UCSD-AML1 (cell line): ENCODE data around the gene FBXO15.
A peak's percentile ranks its signal among the peaks of the same experiment; 100 is the strongest.

Experiments used
- DNase-seq: peaks from one replicate; lab custom pipeline; 2025; ENCODE audit not compliant: unreplicated experiment; lab: John Stamatoyannopoulos, UW

FBXO15 gene, protein sequence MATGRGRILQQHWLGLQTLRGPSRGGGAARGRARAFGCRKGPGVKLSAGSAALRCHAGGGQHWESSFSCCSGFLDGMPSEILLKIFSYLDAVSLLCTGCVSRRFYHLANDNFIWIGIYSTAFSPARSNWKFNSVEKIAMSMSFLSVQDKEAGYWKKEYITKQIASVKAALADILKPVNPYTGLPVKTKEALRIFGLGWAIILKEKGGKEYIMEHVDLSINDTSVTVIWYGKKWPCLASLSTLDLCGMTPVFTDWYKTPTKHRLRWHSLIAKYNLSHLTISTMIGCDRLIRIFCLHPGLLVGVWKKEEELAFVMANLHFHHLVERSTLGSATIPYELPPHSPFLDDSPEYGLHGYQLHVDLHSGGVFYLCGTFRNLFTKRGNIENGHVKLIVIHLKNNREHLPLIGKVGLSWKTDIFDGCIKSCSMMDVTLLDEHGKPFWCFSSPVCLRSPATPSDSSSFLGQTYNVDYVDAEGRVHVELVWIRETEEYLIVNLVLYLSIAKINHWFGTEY

DNA sequence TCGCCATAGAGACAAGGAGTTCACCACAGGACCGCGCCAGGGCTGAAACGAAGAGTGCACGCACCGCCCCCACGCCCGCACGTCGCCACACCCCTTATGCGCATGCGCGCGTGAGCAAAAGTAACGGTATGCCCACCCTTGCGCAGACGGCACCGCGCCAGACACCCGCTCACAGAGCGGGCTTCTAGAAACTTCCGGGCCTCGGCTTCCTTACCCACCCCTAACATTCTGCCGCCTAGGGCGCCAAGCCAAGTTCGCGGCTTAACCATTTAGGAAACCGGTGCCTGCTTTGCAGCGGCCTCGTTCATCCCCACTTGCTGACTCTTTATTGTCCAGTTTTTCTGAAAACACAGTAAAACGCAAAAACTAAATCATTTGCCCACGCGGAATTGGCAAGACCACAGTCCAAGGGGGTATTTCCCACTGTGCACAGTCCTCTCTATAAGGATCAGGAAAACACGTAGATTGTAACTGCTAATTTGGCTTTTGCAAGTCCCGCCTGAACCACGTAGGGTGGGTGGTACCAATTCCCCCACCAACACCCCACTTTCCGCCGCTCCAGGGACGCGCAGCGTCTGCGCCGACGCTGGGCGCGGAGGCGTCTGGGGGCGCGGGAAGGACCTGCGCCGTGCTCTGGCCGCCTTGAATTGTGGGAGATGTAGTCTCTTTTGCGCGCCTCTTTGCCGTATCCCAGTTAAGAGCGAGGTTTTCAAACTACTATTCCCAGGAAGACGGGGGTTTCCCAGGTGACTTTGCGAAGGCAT lies at the start of gene FBXO15, which contains the start of gene TIMM21:
Gene FBXO15, minus strand, starts transcription at position 56 of the 764 bp plus-strand sequence. Its CDS starts 49 bp downstream, at position 7.
Gene TIMM21, plus strand, starts transcription at position 745 of the 764 bp plus-strand sequence. CDS start 286 bp downstream, outside the sequence.
- DNase-seq: peak; percentile 96

DNA sequence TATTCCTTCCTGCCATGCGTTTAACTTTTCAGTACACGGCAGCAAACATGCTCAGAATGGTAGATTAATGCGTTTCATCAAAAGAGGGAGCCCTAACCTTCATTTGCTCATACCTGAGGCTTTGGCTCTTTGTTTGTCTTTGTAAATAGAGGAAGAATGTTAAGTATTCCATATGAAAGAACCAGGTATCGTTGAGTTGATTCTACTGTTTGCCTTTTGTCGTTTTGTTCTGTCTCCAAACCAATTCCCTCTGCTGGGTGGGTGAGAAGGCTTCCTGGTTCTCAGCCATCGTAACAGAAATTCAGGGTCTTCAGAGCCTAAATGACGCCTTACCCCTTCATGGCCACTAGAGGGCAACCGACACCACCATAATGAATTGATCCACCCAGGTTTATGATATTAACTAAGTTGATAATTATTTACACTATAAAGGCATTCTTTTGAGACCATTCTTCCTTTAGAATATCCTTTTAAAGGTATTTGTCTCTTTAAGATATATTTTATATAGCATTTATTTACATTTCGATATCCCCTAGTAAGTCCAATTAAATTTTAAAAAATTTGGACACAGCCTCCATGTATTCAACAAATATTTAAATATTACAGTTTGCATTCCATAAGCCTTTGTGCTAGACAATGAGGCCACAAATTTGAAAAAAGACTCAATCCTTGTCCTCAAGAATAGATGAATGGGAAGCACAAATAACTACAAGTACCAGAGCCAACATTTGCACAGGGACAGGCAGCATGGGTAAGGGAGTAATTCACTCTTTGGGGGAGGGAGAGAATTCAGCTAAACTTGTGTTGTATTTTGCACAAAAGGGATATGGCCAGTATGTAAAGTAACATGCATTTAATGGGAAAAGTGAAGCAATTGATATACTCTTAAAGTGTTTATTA lies 48.8 kb upstream of the FBXO15 start:
- no peak for DNase-seq

DNA sequence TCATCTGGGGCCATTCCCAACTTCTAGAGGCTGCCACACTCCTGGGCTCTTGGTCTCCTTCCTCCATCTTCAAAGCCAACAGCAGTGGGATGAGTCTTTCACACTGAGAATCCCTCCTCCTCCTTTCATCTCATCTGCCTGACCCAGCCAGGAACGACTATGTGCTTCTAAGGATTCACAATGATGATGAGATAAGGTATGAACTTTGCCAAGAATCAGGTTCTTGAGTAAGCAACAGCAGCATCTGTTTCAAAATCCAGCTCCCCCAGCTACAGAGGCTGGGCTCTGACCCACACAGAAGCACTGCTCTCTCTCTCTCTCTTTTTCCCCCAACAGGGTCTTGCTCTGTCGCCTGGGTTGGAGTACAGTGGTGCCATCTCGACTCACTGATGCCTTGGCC lies 47.1 kb upstream of the FBXO15 start:
- no peak for DNase-seq

DNA sequence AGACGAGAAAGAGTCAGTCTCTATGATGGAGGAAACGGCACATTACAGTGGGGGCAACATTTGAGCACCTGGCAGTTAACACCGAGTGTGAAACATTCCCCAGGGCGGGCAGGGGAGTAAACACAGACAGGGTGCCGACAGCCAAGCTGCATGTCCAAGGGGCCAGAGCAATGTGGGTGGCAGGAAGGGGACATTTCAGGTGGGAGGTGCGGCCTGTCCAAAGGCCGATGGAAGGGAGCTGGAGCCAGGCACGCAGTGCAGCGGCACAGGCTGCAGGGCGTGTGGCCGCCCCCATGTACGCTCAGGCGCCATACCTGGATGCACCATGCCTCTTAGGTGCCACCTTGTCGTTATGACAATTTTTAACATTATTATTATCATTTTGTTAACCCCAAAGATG lies 43.9 kb upstream of the FBXO15 start:
- DNase-seq: no peak

DNA sequence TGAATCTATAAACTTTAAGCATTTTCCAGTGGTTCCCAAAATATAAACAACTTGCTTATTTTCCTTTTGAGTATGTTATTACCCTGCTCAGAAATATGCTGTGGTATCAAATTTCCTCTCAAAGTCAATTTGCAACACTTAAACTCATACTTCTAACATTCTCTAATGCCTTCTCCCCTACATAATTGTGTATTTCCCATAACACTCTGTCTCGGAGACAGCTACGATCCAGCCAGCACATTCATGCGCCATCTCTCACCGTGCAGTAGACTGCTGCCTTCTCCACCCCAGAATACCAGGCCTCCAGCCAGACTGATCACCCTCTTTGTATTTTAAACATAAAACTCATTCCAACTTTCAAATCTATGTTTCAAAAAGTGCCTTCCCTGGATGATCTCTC lies 42.5 kb upstream of the FBXO15 start:
- no peak for DNase-seq

DNA sequence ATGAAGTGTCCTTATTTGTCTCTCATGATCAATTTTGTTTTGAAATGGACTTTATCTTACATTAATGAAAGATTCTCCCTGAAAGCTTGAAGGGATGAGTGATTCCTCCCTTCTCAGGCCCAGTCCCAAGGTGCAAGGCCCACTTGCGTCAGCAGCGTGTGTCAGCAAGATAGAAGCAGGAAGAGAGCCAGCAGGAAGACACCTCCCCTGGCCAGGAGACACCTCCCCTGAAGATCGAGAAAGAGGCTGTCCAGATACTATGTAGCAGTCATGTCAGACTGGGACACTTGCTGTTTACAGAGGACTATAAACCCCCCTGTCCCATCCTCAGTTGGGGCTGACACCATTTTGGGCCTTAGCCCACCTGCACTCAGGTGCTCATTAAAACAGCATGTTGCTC lies 39.0 kb upstream of the FBXO15 start:
- DNase-seq: no peak

DNA sequence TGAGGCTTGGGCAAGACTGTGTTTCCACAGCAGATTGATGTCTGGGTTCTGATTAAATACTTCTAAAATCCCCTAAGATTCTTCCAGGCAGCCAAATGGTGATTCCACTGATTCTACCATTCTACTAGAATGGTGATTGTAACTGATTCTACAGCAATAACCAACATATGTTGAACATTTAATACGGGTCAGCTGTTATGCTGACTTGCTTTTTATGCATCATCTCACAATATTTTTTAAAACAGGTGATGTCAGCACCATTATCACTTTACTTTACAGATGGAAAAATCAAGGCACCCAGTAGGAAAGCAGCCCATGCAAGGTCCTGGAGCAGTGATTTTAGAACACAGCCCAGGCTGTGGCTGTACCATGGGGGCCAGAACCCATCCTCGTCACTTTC lies 38.2 kb upstream of the FBXO15 start:
- no peak for DNase-seq

DNA sequence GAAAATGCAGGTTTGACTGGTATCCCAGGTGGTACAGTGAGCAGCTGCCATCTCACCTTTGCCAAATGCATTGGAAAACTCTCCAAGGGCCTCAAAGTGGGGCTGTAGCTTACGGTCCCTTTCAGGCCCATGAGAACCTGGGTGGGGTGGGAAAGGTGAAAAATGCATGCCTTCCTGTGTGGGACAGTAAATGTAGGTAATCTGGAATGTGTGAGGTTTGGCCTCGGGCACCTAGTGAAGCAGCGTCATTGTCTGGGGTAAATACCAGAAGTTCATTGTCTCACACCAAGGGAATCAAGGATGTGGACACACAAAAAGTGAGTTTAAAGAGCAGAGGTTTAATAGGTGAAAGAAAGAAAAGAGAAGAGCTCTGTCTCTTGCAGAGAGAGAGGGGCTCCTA lies 37.2 kb upstream of the FBXO15 start:
- DNase-seq: no peak

DNA sequence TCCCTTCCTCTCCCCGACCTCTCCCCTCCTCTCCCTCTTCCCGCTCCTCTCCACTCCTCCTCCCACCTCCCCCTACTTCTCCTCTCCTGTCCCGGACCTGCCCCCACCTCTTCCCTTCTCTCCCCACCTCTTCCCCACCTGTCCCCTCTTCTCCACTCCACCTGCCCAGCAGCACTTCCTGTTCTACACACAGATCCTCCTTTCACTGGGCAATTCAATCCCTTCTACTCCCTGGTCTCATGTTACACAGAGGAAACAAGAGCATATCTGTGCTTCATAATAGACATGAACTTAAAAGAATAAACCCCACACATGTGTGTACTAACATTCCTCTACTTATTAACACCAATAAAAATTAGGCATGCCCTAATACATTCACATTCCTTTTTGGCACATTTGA lies 35.5 kb upstream of the FBXO15 start:
- no peak for DNase-seq

DNA sequence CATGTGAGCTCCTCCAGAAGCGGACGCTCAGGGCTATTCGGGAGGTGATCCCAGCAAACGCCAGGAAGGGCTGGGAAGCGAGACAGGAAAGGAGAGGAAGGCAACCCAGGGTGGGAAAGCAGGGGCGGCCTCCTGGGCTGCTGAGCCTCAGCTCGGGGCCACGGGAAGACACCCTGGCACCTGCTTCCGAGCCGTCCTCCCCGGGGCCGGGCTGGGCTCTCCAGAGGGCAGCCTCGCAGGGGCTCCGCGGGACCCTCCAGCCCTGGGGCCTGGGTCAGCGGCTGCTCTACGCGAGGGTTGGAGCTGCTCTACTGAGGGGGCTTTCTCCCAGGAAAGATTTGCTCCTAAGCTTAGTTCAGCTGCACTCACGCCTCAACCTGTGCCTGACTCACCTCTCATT lies 34.7 kb upstream of the FBXO15 start:
- no peak for DNase-seq

DNA sequence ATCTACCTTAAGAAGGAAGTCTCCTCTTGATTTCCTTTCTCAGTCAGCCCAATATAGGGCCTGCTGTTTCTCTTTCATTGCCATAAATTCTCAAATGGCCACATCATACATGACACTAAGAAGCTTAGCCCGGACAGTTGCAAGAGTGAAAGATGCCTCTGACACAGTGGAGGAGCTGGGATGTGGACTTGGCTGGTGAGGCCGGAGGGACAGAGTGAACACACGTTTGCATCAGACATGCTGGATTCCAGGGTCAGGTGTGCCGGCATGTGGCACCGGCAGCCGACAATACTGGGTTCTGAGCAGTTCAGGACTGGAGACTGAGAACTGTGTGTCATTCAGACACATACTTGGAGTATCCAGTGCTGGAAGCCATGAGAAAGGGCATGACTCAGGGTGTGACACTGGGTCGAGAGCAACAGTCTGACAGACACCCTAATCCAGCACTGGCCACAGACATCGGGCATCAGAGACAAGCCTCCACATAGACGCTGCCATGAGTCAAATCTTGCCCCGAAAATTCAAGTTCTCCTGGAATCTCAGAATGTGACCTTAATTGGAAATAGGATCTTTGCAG lies 32.1 kb upstream of the FBXO15 start:
- no peak for DNase-seq

DNA sequence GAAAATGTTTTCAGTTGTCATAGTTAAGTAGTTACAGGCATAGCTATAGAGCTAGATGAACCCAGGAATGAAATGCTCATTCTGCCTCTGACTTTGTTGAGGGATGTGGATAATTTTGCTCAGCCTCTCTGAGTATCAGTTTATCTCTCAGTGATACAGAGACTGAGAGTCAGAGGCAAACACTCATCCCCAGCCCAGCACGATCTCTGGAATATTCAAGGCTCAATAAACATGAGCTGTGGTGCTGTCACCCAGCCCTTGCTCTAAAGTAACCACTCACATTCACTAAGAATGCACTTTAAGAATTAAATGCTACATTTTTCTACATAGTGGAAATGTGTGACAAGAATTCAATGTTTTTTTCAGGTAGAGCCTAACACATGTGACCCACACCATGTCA lies 31.2 kb upstream of the FBXO15 start:
- no peak for DNase-seq

DNA sequence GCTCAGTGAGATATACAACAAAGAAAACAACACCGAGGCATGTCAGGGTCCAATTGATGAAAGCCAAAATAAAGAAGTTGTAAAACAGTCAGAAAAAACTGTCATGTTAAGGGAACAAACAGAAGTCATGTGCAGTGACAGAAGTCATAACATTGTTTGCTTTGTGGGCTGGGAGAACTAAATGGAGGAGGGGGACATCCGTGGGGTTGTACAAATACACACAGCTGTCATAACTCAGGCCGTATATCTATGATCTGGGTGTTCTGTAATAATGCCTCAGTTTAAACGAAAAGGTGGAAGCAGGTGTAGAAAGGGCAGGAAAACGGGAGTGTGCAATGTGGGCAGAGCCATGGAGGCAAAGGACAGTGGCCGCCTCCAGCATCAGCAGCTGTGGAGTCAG lies 28.0 kb upstream of the FBXO15 start:
- no peak for DNase-seq

DNA sequence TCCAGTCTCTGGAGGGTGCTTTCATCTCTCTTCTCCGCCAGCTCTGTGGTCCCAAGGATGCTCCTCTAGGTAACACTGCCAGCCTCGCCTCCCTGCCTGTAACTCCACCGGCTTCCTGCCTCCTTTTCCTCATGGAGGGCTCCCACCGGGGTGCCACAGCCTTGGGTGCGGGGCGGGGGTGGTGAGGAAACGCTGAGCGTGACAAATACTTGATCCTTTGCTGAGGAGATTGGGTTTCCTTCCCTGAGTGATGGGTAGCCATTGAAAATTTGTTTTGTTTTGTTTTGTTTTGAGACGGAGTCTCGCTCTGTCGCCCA lies 25.8 kb upstream of the FBXO15 start:
- DNase-seq: no peak

DNA sequence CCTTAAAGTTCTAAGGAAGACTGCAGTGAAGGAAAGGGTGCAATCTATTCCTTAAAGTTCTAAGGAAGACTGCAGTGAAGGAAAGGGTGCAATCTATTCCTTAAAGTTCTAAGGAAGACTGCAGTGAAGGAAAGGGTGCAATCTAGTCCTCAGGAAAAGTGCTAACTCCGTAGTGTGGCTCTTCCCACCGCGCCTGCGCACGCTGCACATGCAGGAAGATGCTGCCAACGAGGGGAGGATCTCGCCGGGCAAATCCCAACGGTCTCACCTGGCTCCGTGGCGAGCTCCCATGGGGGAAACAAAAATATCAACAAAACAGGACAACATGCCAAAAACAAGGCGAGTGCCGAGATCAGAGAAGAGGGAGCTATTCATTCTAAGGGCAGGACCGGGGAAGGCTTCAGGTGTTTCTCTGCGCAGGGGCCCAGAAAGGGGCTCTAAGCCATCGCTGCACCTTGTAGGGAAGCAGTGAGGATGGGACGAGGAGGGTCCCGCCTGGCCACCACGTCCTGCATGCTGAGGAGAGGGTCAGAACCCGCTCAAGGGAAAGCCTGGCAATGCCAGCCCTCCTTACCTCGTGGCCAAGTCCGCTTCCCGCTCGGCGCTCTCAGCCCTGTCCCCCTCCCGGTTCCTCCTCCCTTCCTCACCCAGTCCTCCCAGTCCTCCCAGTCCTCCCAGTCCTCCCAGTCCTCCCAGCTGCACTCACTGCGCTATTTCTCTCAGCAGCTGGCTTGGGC lies 25.2 kb upstream of the FBXO15 start:
- no peak for DNase-seq

DNA sequence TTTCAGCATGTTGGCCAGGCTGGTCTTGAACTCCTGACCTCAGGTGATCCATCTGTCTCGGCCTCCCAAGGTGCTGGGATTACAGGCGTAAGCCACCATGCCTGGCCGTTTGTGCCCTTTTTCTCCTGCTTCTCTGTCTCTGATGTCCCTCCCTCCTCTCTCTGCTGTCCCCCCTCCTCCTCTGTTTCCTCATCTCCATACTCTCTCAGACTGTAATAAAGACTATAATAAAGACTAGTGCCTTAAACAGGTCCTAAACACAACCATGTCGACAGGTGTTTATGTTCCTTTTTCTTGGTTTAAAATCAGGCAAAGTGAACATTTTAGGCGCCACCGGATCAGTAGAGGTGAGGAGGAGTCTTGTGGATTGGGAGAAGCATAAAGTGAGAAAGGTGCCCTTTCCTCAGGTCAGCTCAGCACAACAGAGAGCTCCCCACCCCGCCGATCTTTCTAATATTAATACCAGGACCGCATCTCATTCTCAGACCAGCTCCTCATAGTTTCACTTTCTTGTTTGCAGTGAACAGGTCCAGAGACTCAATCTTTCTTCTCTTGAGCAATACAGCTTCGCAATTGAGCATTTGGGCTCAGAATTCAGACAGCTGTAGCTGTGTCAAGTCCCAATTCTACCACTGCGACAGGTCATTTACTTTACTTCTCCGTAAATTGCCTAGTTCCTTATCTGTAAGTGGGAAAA lies 24.4 kb upstream of the FBXO15 start:
- no peak for DNase-seq

DNA sequence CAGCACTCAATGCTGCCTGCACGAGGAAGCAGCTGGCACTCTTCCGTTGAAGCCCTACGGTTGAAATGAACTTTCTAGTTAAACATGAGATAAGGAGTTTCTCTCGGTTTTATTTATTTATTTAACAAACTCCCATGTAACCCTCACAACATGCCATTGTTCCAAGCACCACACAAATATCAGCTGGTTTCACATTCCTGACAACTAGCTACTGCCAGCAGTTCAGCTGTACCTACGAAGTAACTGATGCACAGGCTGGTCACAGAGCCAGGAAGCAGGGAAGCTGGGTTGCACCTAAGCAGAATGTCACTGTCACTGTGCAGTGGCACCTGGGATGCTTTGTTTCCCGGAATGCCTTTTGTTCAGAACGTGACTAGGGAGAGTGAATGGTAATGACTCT lies 18.8 kb upstream of the FBXO15 start:
- no peak for DNase-seq

DNA sequence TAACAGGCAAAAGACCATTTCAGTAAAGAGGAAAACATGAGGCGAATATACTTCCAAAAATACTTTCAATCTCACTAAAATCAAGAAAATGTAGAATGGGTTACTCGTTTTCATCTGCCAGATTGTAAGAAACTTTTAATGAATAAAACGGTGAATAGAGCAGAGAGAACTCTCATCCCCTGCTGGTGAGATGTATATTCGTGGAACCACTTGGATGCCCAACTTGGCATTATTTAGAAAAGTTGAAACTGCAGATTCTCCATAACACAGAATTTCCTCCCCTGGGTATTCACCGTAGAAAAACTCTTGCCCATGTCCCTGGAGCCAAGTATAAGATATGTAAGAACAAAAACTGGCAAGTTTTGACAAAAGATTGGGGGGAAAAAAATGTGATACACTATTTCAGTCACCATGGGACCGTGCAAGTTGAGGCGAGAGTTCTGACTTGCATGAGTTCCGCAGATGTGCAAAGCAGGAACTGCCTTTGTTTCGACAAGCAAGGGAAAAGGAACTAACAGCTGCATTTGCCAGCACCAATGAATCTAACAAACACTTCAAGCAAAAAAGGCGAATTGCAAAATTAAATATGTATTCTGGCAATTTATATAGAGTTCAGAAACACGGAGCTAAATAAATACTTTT lies 15.5 kb upstream of the FBXO15 start:
- no peak for DNase-seq

DNA sequence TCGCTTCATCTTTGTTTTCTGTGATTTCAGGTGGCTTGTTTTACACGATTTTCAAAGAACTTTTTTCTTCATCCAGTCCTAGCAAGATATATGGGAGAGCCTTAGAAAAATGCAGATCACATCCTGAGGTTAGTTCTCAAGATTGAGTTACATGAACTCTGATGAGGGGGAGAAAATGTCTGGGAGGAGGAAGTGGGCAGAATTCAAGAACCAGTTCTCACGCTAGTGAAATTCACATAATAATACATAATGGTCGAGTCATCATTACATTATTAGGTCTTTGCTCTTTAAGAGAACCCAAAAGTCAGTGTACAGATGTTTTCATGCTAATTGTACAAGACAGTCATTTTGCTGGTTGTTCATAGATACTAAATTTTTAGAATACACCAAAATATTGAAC lies 7.6 kb upstream of the FBXO15 start:
- DNase-seq: no peak
